HK-2 (cell line): ENCODE measurements around the gene COL4A6.
"Not testable (repeated sequence)": the region's sequence is repeated elsewhere in the genome, so short reads cannot be mapped to it uniquely, and the experiment has no call there.

Source experiments
- DNase-seq: peaks from one replicate; pipeline ENCODE4 v3.0.0-alpha.2; 2018; ENCODE audit not compliant: unreplicated experiment

The COL4A6 gene

GRCh38 chrX:108438110-108438623 lies at the start of gene COL4A6:
Gene COL4A6 (minus strand): TSS chrX:108438422. CDS start chrX:108438196, 226 bp downstream.
- DNase-seq = no peak

GRCh38 chrX:108485960-108486359 lies 47.7 kb upstream of the COL4A6 start:
- no peak for DNase-seq

- DNase-seq = no peak
Observed at GRCh38 chrX:108484251-108484650, 46.0 kb upstream of the COL4A6 start.

DNA sequence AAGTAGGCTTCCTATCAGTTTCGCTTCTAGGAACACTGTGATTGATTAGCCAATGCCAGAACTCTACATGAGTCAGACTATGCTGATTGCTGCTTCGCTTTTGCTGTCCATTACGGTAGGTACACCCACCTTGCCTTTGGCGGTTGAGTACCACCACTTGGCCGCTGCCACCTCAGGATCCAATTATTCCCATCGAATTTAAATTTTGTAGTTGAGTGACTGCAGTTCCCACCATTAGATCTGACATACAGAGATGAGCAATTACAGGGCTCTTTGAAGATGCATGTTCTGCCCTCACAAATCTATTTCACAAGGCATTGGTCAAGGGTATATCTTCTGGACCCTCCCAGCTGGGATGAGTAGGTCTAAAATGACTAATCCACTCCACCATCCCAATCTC lies 43.3 kb upstream of the COL4A6 start:
- DNase-seq = not testable (repeated sequence)

DNA sequence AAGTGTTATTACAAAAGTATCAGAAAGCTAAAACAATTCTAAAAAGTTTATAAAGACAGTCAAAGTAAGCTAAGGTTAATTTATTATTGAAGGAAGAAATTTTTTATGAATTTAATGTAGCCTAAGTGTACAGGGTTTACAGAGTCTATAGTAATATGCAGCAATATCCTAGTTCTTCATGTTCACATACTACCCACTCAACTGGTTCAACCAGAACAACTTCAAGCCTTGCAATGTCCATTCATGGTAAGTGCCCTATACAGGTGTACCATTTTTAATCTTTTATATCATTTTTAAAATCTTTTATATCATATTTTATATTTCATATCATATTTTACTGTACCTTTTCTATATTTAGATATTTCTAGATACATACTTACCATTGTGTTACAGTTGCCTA lies 35.8 kb upstream of the COL4A6 start:
- no peak for DNase-seq

- DNase-seq = no peak
Observed at GRCh38 chrX:108468486-108468885, 30.3 kb upstream of the COL4A6 start.

- no peak for DNase-seq
Observed at GRCh38 chrX:108464604-108465003, 26.4 kb upstream of the COL4A6 start.

DNA sequence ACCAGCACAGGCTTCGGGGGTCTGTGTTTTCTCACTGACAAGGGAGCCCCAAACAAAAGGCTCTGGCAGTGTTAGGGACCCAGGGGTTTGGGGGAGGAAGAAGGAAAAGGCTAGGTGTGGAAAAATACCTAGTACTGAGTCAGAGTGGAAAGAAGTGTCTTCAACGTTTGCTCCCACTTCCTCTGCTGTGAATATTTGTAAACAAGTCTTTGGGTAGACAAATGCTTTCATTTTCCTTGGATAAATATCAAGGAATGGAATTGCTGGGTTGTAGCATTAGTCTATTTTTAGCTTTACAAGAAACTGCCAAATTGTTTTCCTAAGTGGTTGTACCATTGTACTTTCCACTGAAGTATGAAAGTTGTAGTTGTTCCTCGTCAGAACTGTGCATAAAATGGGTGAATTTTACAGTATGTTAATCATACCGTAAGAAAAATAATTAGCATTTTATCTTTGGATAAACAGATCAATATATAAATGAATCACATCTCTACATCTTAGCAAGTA lies 18.8 kb upstream of the COL4A6 start:
- DNase-seq = no peak

- no peak for DNase-seq
Observed at GRCh38 chrX:108453841-108454240, 15.6 kb upstream of the COL4A6 start.

GRCh38 chrX:108447303-108447702 lies 9.1 kb upstream of the COL4A6 start:
- no peak for DNase-seq

DNA sequence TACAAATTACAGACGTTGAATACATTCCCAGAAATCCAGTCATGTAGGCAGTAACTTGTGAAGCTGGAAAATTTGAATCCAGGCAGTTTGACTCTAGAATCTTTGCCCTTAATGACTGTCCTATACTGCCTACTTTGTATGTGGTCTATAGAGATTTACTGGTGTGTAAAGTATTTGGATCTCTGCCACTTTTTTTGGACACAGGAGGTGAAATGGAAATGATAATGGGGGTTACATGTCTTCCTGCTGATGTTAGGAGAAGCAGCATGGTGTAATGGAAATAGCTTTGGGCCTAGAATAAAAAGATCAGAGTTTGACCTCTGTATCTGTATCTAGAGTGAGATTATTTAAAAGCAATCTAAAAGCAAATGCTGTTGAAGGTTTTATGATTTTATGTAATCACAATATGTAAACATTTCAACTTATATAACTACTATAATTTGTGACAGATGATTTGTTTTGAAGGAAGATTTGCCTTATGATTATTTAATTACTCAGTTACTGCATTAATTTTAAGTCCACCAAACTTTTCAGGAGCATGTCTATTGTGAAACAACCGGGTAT lies 4.8 kb upstream of the COL4A6 start:
- DNase-seq = no peak

- peak; percentile 15 for DNase-seq
Observed at GRCh38 chrX:108439961-108440696, 1.9 kb upstream of the COL4A6 start.

- peak; percentile 44 for DNase-seq
Observed at GRCh38 chrX:108439426-108439942, 1.3 kb upstream of the COL4A6 start, which contains the start of gene COL4A5. Gene COL4A5 (plus strand): TSS chrX:108439838. CDS start chrX:108440126, 288 bp downstream.

DNA sequence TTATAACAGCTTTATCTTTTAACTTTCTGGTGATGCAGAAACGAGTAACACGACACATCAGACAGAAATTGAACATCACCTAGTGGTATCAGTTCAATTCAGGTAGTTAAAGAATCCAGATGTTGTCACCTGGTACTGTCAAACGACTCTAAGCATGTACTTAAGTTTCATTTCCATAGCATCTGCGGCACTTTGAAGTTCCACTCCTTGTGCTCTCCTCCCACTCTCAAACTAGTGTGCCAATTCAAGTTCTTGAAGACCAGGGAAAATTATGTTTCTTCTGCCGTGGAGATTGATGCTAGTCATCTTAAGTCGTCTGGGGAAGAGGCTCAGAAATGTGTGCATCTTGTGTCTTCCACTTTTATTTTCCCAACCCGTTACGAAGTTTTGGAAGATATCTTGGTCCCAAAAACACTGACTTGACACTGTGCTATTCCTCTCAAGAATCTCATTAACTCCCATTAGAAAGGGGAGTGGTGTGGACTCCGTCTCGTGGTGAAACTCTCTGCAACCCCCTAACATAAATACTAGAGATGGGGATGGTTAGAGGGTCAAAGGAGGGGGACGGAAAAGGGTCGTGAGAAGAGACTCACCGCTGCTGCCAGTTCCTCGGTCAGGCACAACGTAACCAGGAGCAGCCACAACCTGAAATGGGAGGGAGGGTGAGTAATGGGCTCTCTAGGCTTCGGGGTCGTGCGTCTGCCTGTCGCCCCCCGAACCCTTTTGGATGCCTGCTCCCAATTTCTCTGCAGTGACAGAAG lies 693 bp downstream of the COL4A6 start:
- no peak for DNase-seq

DNA sequence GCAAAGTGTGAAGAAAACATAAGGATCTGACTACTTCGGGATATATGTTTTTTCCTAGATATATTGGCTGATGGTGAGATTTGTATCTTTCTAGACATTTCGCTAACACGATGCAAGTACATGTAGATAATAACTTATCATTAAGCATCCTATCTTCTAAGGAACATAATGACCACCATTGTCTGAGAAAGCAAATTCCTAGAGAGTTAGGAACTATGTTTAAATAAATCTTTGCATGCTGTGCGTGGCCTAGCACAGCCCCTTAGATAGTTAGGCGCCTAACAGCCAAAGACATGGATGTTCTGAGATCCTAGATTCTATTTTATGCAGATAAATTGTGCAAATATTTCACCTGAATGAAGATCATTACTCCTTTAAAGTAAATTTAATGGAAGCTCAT lies 3.0 kb downstream of the COL4A6 start:
- no peak for DNase-seq

- no peak for DNase-seq
Observed at GRCh38 chrX:108426262-108426661, 12.0 kb downstream of the COL4A6 start.

GRCh38 chrX:108420481-108420880 lies 17.7 kb downstream of the COL4A6 start:
- DNase-seq = no peak

GRCh38 chrX:108419401-108419800 lies 18.8 kb downstream of the COL4A6 start:
- DNase-seq = no peak

DNA sequence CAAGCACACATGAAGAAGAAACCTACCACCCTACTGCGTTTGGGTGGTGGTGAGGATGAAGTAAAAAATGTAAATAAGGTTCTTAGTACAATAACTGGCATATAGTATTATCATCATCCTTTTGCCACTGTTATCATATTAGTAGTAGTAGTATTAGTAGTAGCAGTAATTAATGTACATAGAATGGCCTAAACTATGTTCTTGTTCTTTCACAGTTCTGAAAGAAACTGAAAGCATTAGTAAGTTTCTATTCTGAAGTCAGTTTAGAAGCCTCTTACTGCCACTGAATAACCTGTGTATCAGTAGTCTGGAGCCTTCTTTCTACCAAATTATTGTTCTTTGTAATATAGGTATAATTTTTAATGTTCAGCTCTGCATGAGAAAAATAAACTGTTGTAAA lies 21.0 kb downstream of the COL4A6 start:
- no peak for DNase-seq

DNA sequence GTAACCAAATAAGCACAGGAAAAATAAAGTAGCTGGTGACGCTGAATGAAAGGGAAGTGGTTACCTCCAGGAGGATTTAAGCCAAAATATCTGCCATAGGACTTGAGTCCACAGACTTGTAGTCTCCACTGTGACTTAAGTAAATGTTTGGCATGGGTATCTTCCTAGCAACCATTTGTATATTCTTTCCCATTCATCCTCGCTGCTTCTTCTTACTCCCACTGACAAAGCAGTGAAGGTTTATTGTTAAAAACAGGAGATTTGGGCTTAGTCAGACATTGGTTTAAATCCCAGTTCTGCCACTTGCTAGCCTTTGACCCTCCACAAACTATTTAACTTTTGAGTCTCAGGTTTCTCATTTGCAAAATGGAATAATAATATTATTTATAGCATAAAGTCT lies 22.3 kb downstream of the COL4A6 start:
- no peak for DNase-seq

- DNase-seq = no peak
Observed at GRCh38 chrX:108415146-108415545, 23.1 kb downstream of the COL4A6 start.

GRCh38 chrX:108412783-108413182 lies 25.4 kb downstream of the COL4A6 start:
- DNase-seq = no peak
